GM12878 (cell line): ENCODE results near the gene SELENOO. TPM values are rescaled to one million over a fixed set of nuclear protein-coding genes. Genes with fewer than 3 reads are reported as not detected.

Source experiments
- ATAC-seq: fragments of 200-7000 bp; cut with Tn5 transposase; 3 replicates; pipeline ENCODE4 v1.9.1; 2020; ENCODE audit warnings: mild to moderate bottlenecking, moderate library complexity
- BruUV-seq: library from RNA; stranded (reverse); fragments of 400-500 nt; replicated peaks from 2 replicates; lab custom pipeline; 2021; lab: Mats Ljungman, UMichigan
- CTCF ChIA-PET: fragments of 300-600 bp; sonication (Branson Sonifier 250); formaldehyde crosslinking; extraction: SDS; loops from one replicate; lab custom pipeline; 2021; ENCODE audit warnings: inconsistent platforms; lab: Yijun Ruan, JAX
- POLR2A ChIA-PET: fragments of 350-600 bp; formaldehyde crosslinking; extraction: SDS; loops from one replicate; lab custom pipeline; 2021; ENCODE audit warnings: inconsistent platforms; lab: Charles Lee
- RAD21 ChIA-PET: fragments of 300-600 bp; sonication (Branson Sonifier 250); formaldehyde crosslinking; loops from one replicate; lab custom pipeline; 2023; ENCODE audit warnings: antibody characterized with exemption; ENCODE audit not compliant: unreplicated experiment; lab: Charles Lee
- SMC1A ChIA-PET: fragments of 300-600 bp; sonication (Branson Sonifier 250); formaldehyde crosslinking; loops from one replicate; lab custom pipeline; 2023; ENCODE audit not compliant: unreplicated experiment, uncharacterized antibody; lab: Charles Lee
- DNase-seq: peaks from one replicate; pipeline ENCODE4 v3.0.0-alpha.2; 2011; ENCODE audit warnings: low read depth, low spot score
- FAIRE-seq: peaks from 3 replicates; lab custom pipeline; 2011; peaks lifted over from hg19 to GRCh38; lab: Jason Lieb, UNC
- H2AFZ ChIP-seq: 2 replicates; pipeline ENCODE4 v1.6.0; 2011; ENCODE audit warnings: low read depth, low read length, control low read depth; ENCODE audit not compliant: control insufficient read depth
- H3K27ac ChIP-seq: 2 replicates; pipeline ENCODE4 v1.5.1; 2011; ENCODE audit warnings: control low read depth; ENCODE audit not compliant: control insufficient read depth, insufficient read depth
- H3K27me3 ChIP-seq, 2 experiments: replicated peaks in 1 of 2; 2 replicates each; pipeline versions ENCODE4 v1.6.0 to v1.6.1; 2011; ENCODE audit warnings: low read length in 1 of 2; ENCODE audit not compliant: control insufficient read depth in 2 of 2, insufficient read depth in 2 of 2
- H3K36me3 ChIP-seq, 2 experiments: 2 replicates each; pipeline ENCODE4 v1.5.1; 2011; ENCODE audit warnings: low read length in 1 of 2; ENCODE audit not compliant: control insufficient read depth in 2 of 2, insufficient read depth in 2 of 2
- H3K4me1 ChIP-seq: 2 replicates; pipeline ENCODE4 v1.6.1; 2011; ENCODE audit warnings: mild to moderate bottlenecking, low read length, moderate library complexity, mixed read lengths; ENCODE audit not compliant: control insufficient read depth, insufficient read depth
- H3K4me2 ChIP-seq: 2 replicates; pipeline ENCODE4 v1.6.0; 2011; ENCODE audit warnings: control low read depth; ENCODE audit not compliant: control insufficient read depth, insufficient read depth
- H3K4me3 ChIP-seq: fragments of 200-600 bp; sonication (generic); 2 replicates; pipeline ENCODE4 v1.5.1; 2016
- H3K79me2 ChIP-seq: 2 replicates; pipeline ENCODE4 v1.6.0; 2011; ENCODE audit warnings: low read length; ENCODE audit not compliant: control insufficient read depth, insufficient read depth
- H3K9ac ChIP-seq: 2 replicates; pipeline ENCODE4 v1.8.0; 2011; ENCODE audit warnings: low read length, control low read depth, mixed read lengths; ENCODE audit not compliant: control insufficient read depth, insufficient read depth
- H3K9me3 ChIP-seq: replicated peaks from 3 replicates; pipeline ENCODE4 v1.5.1; 2011; ENCODE audit warnings: mild to moderate bottlenecking, low read length; ENCODE audit not compliant: control insufficient read depth, insufficient read depth
- H4K20me1 ChIP-seq: 2 replicates; pipeline ENCODE4 v1.6.0; 2011; ENCODE audit not compliant: control insufficient read depth, insufficient read depth
- ESRRA ChIP-seq: IDR thresholded peaks from 2 replicates; pipeline ENCODE4 v1.6.1; 2012; ENCODE audit warnings: mild to moderate bottlenecking, low read length, improper control_type of control experiment
- NR2C1 ChIP-seq: fragments of 450-650 bp; IDR thresholded peaks from 2 replicates; pipeline ENCODE4 v1.6.1; 2017; ENCODE audit warnings: antibody characterized with exemption, mild to moderate bottlenecking, moderate library complexity
- WGBS: methylation state at CpG from one replicate; pipeline ENCODE4 v1.1.6; 2016; ENCODE audit warnings: low lambda C conversion rate; ENCODE audit not compliant: insufficient replicate concordance, insufficient coverage; ENCODE audit errors: missing lambda C conversion rate; 5-methylcytosine and 5-hydroxymethylcytosine counted together
- in situ Hi-C: fragments of 300-500 bp; cut with MboI; formaldehyde crosslinking; loops from 9 replicates; pipeline ENCODE4 v1.14.3; 2018; ENCODE audit warnings: mixed read lengths
- intact Hi-C: fragments of 100-400 bp; cut with micrococcal nuclease; formaldehyde crosslinking; loops from one replicate; pipeline ENCODE4 v1.14.2; 2022; ENCODE audit not compliant: unreplicated experiment
- polyA plus RNA-seq, 11 experiments: library from polyadenylated mRNA; depleted of rRNA in 4 of 11; unstranded in 6 of 11; stranded (reverse) in 5 of 11; fragments of >200 nt; fragmentation: Nextera tagmentation in 4 of 11; fragmentation: Illumina TruSeq in 1 of 11; extraction: Ambion mirVana in 4 of 11; extraction: Trizol in 1 of 11; gene quantifications; 1 replicate in 1 of 11; 2 replicates in 10 of 11; pipeline versions ENCODE4 v1.2.1 to v1.2.3, GENCODE V29; 2011 to 2016; ENCODE audit warnings: inconsistent platforms in 2 of 11, missing spikeins in 2 of 11, low read depth in 1 of 11
- total RNA-seq, 4 experiments: library from RNA; depleted of rRNA in 3 of 4; stranded (reverse); fragments of >200 nt in 3 of 4; fragmentation: Illumina TruSeq in 1 of 4; extraction: Trizol in 1 of 4; gene quantifications; 2 replicates each; pipeline versions ENCODE4 v1.2.1 to v1.2.3, GENCODE V29; 2013 to 2021
- TF ChIP-seq, protein P1 (sequence below): fragments of 450-650 bp; IDR thresholded peaks from 2 replicates; pipeline ENCODE4 v1.6.1; 2017; ENCODE audit warnings: low read depth, mild to moderate bottlenecking, moderate library complexity

SELENOO gene
- total and polyA plus RNA-seq, 10 of the 15 experiments (the other 5 are each of a cell fraction or from before 2014, with no cell fraction given), result 0.42 to 23.3 (median 3.3) TPM

DNA sequence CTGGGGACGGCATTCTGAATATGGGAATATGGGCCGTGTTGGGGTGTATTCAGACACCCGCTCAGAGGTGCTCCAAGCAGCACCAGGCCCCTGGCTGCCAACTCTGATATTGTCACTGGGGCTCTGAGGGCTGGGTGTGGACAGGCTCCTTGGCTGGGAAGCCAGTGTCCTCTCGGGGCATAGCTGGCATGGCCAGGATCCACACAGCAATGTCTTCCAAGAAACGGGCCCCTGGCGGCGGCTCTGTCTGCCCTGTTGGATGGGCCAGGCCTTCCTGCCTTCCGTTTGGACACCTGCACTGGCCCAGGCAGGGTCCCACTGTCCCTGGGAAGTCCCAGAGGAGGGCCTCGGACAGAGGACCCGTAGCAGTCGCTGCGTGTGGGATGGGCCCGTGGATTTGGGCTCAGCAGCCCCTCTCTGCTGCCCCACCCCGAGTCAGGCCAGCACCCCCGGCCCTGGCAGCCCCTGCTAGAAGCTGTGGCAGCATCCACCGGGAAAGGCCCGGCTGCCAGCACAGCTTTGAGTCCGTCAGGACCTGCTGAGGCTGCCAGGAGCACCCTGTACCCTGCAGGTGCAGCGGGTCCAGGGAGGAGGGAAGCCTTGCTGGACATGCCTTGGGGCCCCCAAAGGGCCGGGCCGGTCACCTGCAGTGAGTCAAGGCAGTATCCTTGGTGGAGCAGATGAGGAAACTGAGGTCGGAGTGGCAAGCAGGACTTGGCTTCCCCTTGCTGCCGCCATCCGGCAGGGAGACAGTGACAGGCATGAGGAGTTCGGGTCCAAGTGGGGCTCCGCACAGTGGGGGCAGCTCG lies 26.2 kb upstream of the SELENOO start (continued):
- TF ChIP-seq, protein P1, sequence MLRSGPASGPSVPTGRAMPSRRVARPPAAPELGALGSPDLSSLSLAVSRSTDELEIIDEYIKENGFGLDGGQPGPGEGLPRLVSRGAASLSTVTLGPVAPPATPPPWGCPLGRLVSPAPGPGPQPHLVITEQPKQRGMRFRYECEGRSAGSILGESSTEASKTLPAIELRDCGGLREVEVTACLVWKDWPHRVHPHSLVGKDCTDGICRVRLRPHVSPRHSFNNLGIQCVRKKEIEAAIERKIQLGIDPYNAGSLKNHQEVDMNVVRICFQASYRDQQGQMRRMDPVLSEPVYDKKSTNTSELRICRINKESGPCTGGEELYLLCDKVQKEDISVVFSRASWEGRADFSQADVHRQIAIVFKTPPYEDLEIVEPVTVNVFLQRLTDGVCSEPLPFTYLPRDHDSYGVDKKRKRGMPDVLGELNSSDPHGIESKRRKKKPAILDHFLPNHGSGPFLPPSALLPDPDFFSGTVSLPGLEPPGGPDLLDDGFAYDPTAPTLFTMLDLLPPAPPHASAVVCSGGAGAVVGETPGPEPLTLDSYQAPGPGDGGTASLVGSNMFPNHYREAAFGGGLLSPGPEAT, result no peak
- TF ChIP-seq ESRRA, result no peak

DNA sequence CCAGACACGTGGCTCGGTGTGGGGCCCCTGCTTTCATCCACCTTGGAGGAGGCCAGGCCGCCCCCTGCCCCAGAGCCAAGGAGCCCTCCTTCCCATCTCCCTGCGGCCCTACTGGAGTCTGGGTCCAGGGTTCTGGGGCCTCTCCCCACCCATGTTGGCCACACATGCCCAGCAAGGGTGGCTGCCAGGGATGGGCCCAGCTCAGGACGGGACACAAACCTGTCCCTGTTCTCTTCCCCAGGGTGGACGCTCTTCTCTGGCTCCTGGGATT lies 25.7 kb upstream of the SELENOO start:
- Histone ChIP-seq H3K4me2 (no peak overlapping the region), H3K9ac (no peak overlapping the region), H3K27ac (no peak overlapping the region), H3K9me3 (no peaks in the 10 kb centered on the region), H3K4me1 (peaks cover 6% of the 10 kb centered on the region), H3K79me2 (no peaks in the 10 kb centered on the region)
- intact Hi-C loops (no loop called here), in situ Hi-C loops (no loop called here)
- POLR2A ChIA-PET, result no interaction called here
- no peak for TF ChIP-seq NR2C1
- TF ChIP-seq, all 136 proteins: peak for 0
- DNase-seq, result no peak
- no peak overlapping the region for H3K4me3 ChIP-seq
- FAIRE-seq, result no peak
- H4K20me1 ChIP-seq, result no peaks in the 10 kb centered on the region
- CTCF ChIA-PET, result interaction anchor here (1.0 kb wide), 1 partner anchor 388 kb away, joined by 3 read pairs; the partner anchor contains the start of gene SYCE3
- ATAC-seq, result no peak
- SMC1A ChIA-PET, result no interaction called here
- RAD21 ChIA-PET, result no interaction called here
- H2AFZ ChIP-seq, result no peak overlapping the region
- WGBS, result 29% methylated on average over 6 of the region's 6 CpGs
- BruUV-seq, result no TSS peak
- no peaks in the 10 kb centered on the region for H3K36me3 ChIP-seq
- H3K27me3 ChIP-seq, result no peaks in the 10 kb centered on the region
